Pons (tissue), 1 donor: ENCODE data around the gene PCDHA8.
A peak's percentile ranks its signal among the peaks of the same experiment; 100 is the strongest.
"Not testable (repeated sequence)": the region's sequence is repeated elsewhere in the genome, so short reads cannot be mapped to it uniquely, and the experiment has no call there.

Source experiments
- DNase-seq: peaks from one replicate; pipeline ENCODE4 v3.0.0-alpha.2; 2016; ENCODE audit warnings: low spot score

Gene PCDHA8

DNA sequence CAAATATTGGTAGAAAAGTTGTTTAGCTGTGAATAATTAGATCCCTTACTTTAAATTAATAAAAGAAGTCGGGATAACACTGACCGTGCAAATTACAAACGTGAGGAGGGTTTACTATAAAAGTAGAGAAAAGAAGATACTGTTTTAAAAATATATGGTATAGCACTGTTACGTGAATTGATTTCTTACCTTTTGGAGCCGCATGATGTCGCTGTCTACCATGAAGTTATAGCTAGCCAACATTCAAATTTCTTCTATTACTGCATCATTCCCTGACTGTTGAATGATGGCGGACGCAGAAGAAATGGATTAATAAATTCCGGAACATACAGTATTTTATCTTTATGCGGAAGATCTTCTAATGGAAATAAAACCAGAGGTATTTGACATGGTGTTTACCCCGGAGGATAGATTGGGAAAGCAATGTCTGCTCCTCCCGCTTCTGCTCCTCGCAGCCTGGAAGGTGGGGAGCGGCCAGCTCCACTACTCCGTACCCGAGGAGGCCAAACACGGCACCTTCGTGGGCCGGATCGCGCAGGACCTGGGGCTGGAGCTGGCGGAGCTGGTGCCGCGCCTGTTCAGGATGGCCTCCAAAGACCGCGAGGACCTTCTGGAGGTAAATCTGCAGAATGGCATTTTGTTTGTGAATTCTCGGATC is 13.2 kb upstream of the PCDHA8 start, which contains the start of gene PCDHA6:
TSS of gene PCDHA6 (plus strand) at position 257 of the 658 bp plus-strand sequence. CDS start at position 389, 132 bp downstream.
- peak; percentile 53 for DNase-seq

DNA sequence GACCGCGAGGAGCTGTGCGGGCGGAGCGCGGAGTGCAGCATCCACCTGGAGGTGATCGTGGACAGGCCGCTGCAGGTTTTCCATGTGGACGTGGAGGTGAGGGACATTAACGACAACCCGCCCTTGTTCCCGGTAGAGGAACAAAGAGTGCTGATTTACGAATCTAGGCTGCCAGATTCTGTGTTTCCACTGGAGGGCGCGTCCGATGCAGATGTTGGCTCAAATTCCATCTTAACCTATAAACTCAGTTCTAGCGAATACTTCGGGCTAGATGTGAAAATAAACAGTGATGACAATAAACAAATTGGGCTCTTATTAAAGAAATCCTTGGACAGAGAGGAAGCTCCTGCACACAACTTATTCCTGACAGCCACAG is 12.6 kb upstream of the PCDHA8 start:
- DNase-seq, result peak; percentile 28

GRCh38 chr5:140829511-140830501 is 11.2 kb upstream of the PCDHA8 start:
- DNase-seq, result not testable (repeated sequence)

GRCh38 chr5:140833993-140834392 is 7.0 kb upstream of the PCDHA8 start, which contains the start of gene PCDHA7:
TSS of gene PCDHA7 (plus strand) at chr5:140834269. CDS start at chr5:140834384, 115 bp downstream.
- peak; percentile 73 for DNase-seq

GRCh38 chr5:140834439-140835008 is 6.5 kb upstream of the PCDHA8 start:
- DNase-seq, result not testable (repeated sequence)

- DNase-seq, result no peak
These were observed 5.1 kb upstream of the PCDHA8 start for GRCh38 chr5:140835622-140836510.

- DNase-seq, result no peak
These were observed 2.1 kb downstream of the PCDHA8 start for GRCh38 chr5:140842798-140843733.

DNA sequence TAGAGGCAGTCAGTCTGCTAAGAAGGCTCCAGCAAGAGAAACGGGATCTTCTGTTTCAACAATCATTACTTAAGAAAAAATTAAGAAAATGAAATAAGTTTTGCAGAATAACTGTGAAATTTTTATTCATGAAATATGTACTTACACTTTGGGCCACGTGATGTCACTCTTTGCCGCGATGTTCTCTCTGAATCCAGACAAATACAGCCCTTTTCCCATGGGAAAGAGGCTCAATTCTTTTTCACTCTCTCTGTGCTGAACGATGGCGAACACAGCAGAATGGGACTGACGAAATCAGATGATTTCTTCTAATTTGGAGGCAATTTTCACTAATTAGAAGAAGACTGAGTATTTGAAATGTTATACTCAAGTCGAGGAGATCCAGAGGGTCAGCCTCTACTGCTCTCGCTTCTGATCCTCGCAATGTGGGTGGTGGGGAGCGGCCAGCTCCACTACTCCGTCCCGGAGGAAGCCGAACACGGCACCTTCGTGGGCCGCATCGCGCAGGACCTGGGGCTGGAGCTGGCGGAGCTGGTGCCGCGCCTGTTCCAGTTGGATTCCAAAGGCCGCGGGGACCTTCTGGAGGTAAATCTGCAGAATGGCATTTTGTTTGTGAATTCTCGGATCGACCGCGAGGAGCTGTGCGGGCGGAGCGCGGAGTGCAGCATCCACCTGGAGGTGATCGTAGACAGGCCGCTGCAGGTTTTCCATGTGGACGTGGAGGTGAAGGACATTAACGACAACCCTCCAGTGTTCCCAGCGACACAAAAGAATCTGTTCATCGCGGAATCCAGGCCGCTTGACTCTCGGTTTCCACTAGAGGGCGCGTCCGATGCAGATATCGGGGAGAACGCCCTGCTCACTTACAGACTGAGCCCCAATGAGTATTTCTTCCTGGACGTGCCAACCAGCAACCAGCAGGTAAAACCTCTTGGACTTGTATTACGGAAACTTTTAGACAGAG is 7.4 kb downstream of the PCDHA8 start, which contains the start of gene PCDHA9:
TSS of gene PCDHA9 (plus strand) at position 244 of the 964 bp plus-strand sequence. CDS start at position 358, 114 bp downstream.
- DNase-seq, result not testable (repeated sequence)

DNA sequence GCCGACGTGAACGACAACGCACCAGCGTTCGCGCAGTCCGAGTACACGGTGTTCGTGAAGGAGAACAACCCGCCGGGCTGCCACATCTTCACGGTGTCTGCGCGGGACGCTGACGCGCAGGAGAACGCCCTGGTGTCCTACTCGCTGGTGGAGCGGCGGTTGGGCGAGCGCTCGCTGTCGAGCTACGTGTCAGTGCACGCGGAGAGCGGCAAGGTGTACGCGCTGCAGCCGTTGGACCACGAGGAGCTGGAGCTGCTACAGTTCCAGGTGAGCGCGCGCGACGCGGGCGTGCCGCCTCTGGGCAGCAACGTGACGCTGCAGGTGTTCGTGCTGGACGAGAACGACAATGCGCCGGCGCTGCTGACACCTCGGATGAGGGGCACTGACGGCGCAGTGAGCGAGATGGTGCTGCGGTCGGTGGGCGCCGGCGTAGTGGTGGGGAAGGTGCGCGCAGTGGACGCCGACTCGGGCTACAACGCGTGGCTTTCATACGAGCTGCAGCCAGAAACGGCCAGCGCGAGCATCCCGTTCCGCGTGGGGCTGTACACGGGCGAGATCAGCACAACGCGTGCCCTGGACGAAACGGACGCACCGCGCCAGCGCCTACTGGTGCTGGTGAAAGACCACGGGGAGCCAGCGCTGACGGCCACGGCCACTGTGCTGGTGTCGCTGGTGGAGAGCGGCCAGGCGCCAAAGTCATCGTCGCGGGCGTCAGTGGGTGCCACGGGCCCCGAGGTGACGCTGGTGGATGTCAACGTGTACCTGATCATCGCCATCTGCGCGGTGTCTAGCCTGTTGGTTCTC is 9.0 kb downstream of the PCDHA8 start:
- DNase-seq, result not testable (repeated sequence)

DNA sequence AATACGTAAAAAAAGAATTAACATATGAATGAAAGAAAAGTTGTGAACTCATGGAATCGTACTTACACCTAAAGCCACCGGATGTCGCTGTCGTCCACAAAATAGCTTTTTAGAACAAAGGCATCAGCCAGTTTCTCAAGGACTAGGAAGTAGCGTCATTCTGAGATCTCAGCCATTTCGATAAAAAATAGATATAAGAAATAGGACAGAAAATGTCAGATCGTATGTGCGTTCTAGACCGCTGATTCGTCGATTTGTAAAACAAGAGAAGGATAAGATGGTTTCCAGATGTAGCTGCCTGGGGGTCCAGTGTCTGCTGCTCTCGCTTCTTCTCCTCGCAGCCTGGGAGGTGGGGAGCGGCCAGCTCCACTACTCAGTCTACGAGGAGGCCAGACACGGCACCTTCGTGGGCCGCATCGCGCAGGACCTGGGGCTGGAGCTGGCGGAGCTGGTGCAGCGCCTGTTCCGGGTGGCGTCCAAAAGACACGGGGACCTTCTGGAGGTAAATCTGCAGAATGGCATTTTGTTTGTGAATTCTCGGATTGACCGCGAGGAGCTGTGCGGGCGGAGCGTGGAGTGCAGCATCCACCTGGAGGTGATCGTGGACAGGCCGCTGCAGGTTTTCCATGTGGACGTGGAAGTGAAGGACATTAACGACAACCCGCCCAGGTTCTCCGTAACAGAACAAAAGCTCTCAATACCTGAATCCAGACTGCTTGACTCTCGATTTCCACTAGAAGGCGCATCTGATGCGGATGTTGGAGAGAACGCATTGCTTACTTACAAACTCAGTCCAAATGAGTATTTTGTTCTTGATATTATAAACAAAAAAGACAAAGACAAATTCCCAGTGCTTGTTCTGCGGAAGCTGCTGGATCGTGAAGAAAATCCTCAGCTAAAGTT is 15.0 kb downstream of the PCDHA8 start, which contains the start of gene PCDHA10:
TSS of gene PCDHA10 (plus strand) at position 126 of the 903 bp plus-strand sequence. CDS start at position 278, 152 bp downstream.
- peak; percentile 85 for DNase-seq

- no peak for DNase-seq
These were observed 16.4 kb downstream of the PCDHA8 start for GRCh38 chr5:140857177-140857986.

DNA sequence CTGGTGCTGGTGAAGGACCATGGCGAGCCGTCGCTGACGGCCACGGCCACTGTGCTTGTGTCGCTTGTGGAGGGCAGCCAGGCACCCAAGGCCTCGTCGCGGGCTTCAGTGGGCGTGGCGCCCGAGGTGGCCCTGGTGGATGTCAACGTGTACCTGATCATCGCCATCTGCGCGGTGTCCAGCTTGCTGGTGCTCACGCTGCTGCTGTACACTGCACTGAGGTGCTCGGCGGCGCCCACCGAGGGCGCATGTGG is 16.9 kb downstream of the PCDHA8 start:
- DNase-seq, result no peak

GRCh38 chr5:140862441-140863295 is 21.7 kb downstream of the PCDHA8 start:
- no peak for DNase-seq

DNA sequence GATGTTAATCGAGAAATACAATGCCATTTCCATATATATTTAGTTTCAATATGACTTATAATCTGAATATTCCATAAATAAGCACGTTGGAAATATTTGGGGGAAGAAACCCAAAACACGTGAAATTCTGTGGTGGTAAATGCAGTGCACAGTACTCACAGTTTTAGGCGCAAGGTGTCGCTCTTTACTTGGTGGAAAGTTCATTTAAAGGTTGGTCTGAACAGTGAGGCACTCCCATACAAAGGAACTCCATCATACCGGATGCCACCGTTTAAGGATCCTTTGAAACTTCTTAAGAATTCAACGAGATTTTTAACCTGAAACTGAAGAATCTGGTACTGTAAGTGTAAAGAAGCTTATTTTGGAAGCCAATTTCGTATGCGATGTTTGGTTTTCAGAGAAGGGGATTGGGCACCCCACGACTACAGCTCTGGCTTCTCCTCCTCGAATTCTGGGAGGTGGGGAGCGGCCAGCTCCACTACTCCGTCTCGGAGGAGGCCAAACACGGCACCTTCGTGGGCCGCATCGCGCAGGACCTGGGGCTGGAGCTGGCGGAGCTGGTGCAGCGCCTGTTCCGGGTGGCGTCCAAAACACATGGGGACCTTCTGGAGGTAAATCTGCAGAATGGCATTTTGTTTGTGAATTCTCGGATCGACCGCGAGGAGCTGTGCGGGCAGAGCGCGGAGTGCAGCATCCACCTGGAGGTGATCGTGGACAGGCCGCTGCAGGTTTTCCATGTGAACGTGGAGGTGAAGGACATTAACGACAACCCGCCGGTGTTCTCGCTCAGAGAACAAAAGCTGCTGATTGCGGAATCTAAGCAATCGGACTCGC is 28.0 kb downstream of the PCDHA8 start, which contains the start of gene PCDHA11:
TSS of gene PCDHA11 (plus strand) at position 237 of the 834 bp plus-strand sequence. CDS start at position 384, 147 bp downstream.
- peak; percentile 45 for DNase-seq
